ENCODE data around the gene AHI1.
A peak's percentile ranks its signal among the peaks of the same experiment; 100 is the strongest.

The AHI1 gene

GRCh38 chr6:135451617-135452190, 45.8 kb downstream of the AHI1 start:
- DNase-seq = peak in 3 of 4 experiments; percentile 40 to 65 (median 62)

GRCh38 chr6:135449246-135449645, 48.3 kb downstream of the AHI1 start:
- no peak for DNase-seq

GRCh38 chr6:135440087-135440792, 57.3 kb downstream of the AHI1 start:
- no peak for DNase-seq

GRCh38 chr6:135439549-135439948, 58.0 kb downstream of the AHI1 start:
- no peak for DNase-seq

GRCh38 chr6:135438907-135439535, 58.5 kb downstream of the AHI1 start:
- peak; percentile 15 to 61 (median 37) for DNase-seq

GRCh38 chr6:135434991-135435390, 62.5 kb downstream of the AHI1 start:
- peak in 1 of 4 experiments; percentile 20 for DNase-seq

- peak in 3 of 4 experiments; percentile 6 to 71 (median 66) for DNase-seq
These were observed 63.4 kb downstream of the AHI1 start for GRCh38 chr6:135434095-135434494.

- DNase-seq = no peak
These were observed 69.5 kb downstream of the AHI1 start for GRCh38 chr6:135428078-135428477.

- DNase-seq = no peak
These were observed 70.7 kb downstream of the AHI1 start for GRCh38 chr6:135426833-135427232.

- DNase-seq = no peak
These were observed 73.2 kb downstream of the AHI1 start for GRCh38 chr6:135424385-135424784.

- DNase-seq = peak; percentile 44 to 74 (median 54)
These were observed 73.9 kb downstream of the AHI1 start for GRCh38 chr6:135423649-135424128.

- no peak for DNase-seq
These were observed 78.4 kb downstream of the AHI1 start for GRCh38 chr6:135419162-135419561.

- no peak for DNase-seq
These were observed 79.3 kb downstream of the AHI1 start for GRCh38 chr6:135418040-135418760.

GRCh38 chr6:135412761-135413160, 84.8 kb downstream of the AHI1 start:
- DNase-seq = no peak

- no peak for DNase-seq
These were observed 85.7 kb downstream of the AHI1 start for GRCh38 chr6:135411849-135412248.

GRCh38 chr6:135411339-135411738, 86.2 kb downstream of the AHI1 start:
- peak in 1 of 4 experiments; percentile 14 for DNase-seq

- DNase-seq = no peak
These were observed 86.7 kb downstream of the AHI1 start for GRCh38 chr6:135410856-135411255.

- no peak for DNase-seq
These were observed 94.0 kb downstream of the AHI1 start for GRCh38 chr6:135403584-135403983.

GRCh38 chr6:135402311-135402710, 95.2 kb downstream of the AHI1 start:
- no peak for DNase-seq

- peak in 3 of 4 experiments; percentile 3 to 27 (median 7) for DNase-seq
These were observed 100.2 kb downstream of the AHI1 start for GRCh38 chr6:135397172-135397952.

- DNase-seq = no peak
These were observed 102.4 kb downstream of the AHI1 start for GRCh38 chr6:135395136-135395535.

GRCh38 chr6:135393289-135393688, 104.3 kb downstream of the AHI1 start:
- DNase-seq = no peak

Measured in suppressor macrophage (primary cell).